Activated CD8-positive, alpha-beta memory T cell treated with anti-CD3 and anti-CD28 coated beads, Interleukin-2, amount 50 U/mL, for 24 hours (primary cell): ENCODE results near the gene DIS3L2.

Experiments used
- DNase-seq: peaks from one replicate; pipeline ENCODE4 v3.0.0-alpha.2; 2020; ENCODE audit errors: extremely low read depth

The DIS3L2 gene

DNA sequence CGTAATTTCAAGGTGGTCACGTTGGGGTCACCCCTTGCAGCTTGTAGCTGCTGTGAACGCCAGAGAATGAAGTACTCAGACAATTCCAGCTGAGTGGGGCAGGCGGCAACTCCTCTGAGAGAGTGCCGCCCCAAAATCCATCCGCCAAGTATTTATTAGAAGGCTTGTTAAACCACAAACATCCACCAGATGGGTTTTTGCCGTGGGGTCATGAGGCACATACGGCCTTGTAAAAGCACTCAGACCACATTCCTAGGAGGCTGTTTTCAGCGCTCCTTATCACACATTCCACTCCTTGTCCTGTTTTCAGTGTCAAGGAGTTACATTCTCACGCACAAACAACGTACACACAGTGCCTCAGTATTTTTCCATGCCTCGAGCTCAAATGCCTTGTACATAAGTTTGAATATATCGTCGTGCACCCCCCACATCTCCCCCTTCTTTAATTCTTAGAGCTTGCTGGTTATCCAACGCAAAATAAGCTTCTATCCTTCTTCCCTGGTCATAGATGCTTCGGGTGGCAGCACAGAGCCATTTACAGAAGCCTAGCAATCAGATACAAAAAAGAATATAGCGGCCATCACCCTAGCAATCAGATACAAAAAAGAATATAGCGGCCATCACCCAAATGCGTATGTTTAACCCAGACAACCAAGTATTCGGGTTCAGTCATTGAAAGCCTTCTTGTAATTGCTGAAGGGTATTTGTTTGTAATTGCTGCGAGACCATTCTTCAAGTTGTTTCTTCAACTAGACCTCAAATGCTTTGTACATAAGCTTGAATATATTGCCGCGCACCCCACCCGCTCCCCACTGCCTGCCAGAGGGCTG lies 424.4 kb downstream of the DIS3L2 start:
- no peak for DNase-seq

GRCh38 chr2:232386490-232386739 lies 424.9 kb downstream of the DIS3L2 start:
- no peak for DNase-seq
